HG02798 (cell line): ENCODE results near the gene CCDC57.
A peak's percentile ranks its signal among the peaks of the same experiment; 100 is the strongest.

Experiments
- ATAC-seq: cut with Tn5 transposase; IDR thresholded peaks from one replicate; pipeline ENCODE4 v1.9.1; 2021; ENCODE audit warnings: mild to moderate bottlenecking; ENCODE audit not compliant: unreplicated experiment, poor library complexity

Gene CCDC57

DNA sequence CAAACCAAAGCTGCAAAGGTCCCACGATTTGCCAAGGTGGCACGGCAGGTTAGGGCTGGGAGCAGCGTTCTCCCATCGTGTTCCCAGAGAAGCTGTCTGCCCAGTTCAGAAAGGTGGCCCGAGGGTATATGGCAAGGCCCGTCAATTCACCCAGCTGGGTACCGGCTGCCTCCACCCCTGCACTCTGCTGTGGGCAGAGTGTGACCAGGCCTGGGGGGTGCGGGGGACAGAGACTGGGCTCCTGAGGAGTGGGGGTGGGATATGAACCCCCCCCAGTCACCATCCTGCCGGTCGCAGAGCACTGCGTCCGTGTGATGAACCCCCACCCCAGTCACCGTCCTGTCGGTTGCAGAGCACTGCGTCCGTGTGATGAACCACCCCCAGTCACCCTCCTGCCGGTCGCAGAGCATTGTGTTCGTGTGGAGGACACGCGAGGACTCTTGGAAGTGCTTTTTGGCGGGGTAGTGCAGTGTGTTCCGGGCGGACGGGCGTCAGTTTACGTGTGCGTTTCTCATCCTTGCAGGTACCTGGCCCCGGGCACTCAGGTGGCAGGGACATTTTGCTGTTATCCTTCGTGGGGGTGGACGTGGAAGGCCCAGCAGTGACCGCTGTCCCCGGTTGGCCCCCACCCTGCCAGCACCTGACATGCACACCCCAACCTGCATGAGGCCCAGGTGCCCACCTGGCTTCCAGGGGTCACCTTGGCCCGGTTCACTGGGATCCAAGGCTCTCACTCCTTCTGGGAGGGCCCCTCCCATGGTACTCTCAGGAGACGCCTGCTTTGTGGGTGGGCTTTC is 111.9 kb downstream of the CCDC57 start:
- no peak for ATAC-seq

DNA sequence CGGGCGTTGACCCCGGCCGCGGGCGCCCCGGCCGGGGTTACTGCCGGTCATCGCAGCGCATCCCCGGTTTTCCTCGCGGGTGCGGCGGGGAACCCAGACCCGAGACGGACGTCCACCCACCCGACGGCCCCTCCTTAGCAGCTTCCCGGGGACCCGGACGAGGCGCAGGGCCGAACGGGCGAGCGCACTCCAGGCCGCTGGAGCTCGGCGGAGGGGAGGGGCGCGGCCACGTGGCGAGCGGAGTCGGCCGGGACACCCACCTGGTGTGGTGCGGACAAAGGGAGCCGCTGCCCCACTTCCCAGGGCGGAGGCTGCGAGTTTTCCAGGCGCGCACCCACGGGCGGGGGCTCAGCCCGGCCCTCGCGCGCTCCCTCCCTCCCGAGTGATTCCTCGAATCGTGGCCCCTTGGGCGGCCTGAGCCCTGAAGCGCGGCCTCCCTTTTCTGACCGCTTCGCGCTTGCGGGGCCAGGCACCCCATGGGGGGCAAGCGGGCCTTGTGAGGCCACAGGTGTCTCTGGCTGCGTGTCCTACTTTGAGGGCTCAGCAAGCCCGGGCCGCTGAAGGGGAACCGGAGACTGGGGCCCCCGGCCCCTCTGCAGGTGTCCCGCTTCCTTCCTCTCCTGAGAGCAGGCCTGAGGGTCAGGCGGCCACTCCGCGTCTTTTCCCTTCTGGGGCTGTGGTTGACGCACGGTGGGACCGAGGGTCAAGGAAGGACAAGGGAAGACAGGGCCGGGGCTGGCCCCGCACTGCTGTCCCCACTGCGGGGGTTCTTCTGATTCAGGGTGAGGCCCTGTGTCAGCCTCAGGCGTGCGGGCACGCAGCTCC is 113.5 kb downstream of the CCDC57 start:
- ATAC-seq: peak; percentile 8

DNA sequence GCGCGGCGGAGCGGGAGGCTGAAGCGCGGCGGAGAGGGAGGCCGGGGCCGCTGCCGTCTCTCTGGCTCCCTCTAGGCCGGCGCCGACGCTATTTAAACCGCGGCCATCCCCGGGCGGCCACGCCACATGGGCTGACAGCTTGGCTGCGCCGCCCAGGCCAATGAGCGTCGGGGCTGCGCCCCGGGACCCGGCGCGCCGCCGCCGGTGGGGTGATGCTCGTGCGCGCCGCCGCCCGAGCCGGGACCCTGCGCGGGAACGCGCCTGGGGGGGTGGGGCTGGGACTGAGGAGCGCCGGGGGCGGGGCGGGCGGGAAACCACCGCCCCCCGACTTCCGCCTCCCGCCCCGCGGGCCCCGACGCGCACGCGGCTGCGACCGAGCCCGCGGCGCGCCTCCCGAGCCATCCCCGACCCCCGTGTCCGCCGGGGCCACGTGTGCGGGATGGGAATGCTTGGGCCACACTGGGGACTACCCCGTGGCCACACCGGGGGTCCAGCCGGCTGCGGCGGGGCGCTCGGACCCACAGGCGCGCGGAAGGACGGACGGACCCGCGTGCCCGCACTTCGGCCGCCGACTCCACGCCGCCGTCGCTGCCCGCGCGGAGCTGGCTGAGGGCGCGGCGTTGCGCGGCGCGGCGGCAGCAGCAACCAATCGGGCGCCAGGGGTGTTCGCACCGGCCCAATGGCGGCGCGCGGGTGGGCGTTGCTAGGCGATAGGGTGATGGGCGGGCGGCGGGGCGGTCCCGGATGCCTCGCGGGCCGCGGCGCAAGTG is 114.3 kb downstream of the CCDC57 start, which contains the start of gene FASN:
FASN (minus strand) TSS at position 68 of the 770 bp plus-strand sequence. CDS start 1,791 bp downstream, outside the sequence.
- ATAC-seq: peak; percentile 71

DNA sequence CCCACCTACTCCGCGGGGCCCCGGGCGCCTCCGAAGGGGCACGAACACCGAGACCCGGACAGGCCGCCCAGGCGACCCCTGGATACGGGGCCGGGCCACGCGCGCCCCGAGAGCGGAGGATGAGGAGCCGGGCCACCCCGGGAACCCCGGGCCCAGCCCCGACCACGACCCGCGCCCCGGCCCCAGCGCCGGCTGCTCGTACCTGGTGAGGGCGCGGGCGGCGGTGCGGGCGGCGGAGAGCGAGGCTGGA is 114.8 kb downstream of the CCDC57 start:
- ATAC-seq: no peak

DNA sequence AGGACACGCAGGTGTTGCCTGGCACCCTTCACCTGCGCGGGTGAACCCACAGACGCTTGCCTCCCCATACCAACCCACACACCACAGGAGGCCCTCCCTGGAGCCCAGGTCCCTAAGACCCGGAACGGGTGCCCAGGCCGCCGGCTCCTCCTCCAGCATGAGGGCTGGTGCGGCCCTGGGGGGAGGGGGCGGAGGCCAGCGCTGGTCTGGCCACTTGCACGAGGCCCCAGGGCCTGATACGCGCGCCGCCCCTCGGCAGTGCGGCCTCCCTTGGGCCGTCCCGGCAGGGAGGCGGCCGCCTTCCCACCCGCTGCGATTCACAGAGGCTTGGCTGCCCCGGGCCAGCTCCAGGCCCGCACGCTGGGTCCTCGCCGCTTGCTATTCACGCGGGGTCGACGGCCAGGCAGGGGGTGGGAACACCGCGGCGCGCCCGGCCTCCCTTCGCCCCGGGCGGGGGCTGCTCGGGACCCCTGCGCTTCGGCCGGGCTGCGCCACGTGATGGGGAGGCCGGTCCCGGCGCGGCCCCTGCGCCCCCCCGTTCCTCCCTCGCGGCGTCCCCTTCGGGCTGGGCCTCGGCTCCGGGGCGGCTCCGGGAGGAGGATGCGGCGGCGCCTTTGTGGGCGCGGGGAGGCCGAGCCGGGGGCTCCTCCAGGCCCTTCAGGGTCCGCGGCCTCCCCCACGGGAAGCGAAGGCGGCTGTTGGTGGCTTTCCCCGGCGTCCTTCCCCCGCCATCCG is 115.3 kb downstream of the CCDC57 start:
- no peak for ATAC-seq

DNA sequence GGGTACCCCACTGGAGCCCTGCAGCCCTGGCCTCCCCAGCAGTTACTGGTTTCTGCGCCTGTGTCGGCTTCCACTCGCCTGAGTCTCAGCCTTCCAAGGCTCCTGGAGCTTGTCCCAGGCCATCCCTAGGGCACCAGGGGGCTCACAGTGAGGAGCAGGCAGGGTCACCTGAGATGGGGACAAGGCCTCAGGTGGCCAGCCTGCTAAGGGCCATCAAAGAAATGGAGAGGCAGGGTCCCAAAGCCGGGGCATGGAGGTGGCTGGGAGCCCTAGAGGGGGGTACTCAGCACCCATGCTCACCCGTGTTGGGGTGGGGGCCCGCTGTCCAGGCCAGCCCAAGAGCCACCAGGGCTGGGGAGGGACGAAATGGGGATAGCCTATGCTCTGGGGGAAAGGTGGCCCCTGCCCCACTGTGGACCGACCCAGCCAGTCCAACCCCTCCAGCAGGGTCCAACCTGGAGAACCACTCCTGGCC is 115.9 kb downstream of the CCDC57 start:
- no peak for ATAC-seq

DNA sequence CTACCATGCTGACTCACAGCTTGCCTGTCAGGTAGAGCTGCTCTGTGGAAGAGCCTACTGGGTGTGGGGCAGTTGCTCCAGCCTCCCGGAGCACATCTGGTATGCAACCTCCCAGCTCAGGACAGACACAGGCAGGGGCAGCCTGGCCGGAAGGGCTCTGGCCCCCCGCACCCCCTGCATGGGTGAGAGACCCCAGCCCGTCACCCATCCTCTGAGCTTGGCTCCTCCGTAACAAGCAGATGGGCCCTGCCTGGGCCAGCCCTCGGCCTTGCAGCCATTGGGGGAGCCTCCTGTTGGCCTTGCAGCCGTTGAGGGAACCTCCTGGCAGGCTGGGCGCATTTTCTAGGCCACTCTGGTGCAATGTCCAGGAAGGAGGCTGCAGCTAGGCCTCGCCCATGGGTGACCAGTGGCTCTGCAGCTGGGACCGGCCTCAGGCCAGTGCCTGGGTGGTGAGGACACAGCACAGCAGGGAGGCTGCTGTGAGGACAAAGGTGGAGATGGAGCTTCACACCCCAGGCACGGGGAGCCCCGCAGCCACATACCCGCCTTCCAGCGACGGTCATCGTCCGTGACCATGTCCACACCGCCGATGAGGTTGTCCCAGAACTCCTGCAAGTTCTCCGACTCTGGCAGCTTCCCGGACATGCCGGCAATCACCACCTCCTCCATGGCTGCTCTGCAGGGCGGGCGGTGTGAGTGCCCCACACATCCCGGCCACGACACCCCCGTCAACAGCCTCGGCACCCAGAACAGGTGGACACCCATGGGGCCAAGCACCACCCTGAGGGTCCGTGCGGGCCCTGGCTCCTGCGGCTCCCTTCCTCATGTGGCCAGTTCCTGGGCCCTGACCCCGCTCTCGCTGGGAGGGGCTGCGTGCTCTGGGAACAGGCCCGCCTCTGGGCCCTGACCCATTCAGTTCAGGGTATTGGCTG is 116.6 kb downstream of the CCDC57 start:
- no peak for ATAC-seq

DNA sequence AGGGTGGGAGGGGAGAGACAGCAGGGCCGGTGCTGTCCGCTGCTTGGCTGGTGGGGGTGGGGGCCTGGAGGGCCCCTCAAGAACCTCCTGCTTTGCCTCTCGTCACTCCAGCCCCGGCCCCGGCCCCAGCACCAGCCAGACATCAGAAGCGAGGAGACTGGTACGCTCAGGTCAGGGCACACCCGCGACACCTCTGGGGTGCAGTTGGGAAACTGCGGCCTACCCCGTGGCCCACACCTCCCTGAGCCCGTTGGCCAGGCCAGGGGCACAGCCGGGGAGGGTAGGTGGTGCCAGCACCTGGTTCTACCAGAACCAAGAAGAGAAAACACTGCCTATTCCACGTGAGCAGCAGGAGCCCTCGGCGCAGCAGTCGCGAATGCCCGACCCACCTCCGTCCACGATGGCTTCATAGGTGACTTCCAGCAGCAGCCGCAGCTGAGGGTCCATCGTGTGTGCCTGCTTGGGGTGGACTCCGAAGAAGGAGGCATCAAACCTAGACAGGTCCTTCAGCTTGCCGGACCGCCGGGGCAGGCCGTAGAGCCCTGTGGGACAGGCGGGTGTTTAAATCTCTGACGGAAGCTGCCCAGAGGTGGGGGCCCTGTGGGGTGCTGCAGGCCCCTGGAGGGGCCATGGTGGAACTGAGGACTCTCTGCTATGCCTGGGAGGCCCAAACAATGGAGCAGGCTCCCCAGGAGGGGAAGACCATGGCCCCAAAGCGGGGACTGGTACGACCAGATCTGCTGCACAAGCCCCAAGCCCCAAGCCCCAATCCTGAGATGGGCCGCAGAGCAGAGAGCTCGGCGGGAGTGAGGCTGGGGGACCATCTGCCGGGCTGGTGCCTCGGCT is 117.5 kb downstream of the CCDC57 start:
- ATAC-seq: no peak

DNA sequence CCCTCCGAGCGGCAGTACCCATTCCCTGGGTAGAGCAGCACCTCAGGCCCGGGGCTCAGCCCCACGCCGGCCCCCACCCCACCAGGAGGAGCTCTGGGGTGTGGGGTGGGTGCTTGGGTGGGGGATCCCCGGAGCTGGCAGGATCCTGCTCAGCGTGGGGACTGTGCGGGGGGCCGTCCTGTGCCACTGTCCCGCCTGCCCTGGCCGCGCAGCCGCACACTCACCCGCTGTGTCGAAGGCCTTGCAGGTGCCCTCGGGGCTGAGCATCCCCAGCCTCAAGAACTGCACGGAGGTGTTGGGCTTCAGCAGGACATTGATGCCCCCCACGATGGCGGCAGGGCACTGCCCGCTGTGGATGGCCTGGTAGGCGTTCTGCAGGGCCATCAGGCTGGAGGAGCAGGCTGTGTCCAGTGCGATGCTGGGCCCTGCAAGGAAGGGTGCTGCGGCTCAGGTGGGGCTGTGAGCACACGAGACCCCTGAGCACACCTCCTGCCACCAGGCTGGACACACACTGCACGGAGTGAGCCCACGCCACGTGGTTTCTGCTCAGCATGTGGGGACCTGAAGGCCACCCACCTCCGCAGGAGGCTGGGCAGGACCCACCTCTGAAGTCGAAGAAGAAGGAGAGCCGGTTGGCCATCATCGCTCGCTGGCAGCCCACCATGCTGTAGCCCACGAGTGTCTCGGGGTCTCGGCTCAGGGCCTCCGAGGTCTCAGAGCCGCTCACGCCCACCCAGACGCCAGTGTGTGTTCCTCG is 119.5 kb downstream of the CCDC57 start:
- ATAC-seq: no peak

DNA sequence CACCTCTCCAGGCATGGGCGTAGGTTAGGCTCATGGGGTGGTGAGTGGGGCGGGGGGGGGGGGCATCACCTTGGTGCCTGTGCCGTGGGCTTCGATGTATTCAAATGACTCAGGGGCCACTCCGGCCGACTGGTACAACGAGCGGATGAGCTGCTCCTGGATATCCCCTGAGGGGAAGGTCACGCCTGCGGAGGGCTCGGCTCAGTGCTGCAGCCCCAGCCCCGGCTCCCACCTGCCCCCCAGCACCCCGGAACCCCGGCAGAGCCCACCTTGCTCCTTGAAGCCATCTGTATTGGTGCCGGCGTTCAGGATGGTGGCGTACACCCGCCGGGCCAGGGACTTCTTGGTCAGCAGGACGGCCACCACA is 120.0 kb downstream of the CCDC57 start:
- ATAC-seq: no peak

DNA sequence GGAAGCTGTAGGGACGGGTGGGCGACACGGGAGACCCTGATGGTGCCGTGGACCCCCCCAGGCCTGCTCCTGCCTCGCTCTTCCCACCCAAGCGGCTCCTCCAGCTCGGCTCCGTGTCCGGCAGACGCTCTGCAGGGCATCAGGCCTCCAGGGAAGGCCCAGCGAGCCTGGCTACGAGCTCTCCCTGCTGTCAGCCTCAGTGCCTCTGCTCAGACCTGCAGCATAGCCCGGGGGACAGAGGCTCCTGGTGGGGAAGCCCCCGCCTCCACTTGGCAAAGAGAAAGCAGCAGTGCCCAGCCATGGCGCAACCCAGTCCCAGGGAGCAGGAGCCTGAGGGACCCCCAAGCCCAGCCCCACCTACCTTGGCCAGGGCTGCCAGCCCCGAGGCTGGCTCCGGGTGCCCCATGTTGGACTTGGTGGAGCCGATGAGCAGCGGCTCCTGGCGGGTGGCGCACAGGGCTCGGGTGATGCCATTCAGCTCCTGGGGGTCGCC is 120.5 kb downstream of the CCDC57 start:
- no peak for ATAC-seq

DNA sequence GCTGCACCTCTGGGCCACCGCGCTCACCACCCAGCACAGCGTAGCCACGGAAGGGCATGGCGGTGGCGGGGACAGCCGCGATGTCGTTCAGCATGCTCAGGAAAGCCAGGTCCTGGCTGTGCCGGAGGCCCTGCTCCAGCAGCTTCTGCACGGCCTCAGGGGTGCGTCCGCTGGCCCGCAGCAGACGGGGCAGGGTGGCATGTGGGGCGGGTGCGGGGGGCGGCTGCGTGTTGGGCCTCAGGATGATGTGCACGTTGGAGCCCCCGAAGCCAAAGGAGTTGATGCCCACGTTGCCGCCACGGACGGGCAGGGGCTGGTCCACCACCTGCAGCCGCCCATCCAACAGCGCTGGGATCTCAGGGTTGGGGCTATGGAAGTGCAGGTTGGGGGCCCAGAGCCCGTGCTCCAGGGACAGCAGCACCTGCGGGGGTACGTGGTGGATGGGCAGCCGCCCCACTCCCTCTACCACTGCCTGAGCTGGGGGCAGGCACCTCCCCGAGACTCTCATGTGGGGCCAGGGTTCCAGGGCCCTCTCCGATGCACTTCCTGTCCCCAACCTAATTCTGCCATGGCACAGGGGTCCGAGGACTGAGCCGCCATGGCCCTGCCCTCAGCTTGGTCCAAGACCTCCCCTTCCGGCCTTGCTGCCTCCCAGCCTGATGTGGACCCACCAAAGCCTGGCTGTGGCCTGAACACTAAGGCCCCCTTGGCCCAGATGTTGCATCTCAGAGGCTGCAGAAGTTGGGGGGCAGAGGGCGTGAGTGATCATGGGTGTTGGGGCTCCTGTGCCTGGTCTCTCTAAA is 121.2 kb downstream of the CCDC57 start:
- ATAC-seq: no peak

DNA sequence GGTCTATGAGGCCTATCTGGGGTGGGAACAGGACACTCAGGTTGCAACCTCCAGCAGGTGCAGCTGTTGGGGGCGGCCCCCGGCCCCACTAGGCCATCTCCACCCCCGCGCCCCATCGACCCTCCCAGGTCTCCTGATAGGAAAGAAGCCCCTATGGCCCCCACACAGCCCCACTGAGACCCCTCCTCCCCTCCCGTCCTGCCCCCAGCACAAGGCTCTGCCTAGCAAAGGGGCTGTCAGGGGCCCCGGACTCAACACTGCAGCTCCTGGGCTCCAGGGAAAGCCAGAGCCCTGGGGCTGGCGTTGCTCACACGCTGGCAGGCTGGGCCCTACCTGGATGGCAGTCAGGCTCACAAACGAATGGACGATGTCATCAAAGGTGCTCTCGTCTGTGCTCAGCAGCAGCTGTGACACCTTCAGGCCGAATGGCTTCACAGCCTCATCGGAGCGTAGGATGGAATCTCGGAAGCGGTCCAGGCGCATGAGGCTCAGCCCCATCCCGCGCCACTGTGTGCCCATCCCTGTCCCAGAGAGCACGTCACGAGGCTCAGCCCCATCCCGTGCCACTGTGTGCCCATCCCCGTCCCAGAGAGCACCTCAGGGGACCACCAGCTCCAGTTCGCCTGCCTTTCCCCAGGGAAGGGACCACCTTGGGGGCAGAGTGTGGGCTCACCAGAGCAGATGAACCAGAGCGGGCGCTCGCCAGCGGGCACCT is 121.9 kb downstream of the CCDC57 start:
- ATAC-seq: no peak

DNA sequence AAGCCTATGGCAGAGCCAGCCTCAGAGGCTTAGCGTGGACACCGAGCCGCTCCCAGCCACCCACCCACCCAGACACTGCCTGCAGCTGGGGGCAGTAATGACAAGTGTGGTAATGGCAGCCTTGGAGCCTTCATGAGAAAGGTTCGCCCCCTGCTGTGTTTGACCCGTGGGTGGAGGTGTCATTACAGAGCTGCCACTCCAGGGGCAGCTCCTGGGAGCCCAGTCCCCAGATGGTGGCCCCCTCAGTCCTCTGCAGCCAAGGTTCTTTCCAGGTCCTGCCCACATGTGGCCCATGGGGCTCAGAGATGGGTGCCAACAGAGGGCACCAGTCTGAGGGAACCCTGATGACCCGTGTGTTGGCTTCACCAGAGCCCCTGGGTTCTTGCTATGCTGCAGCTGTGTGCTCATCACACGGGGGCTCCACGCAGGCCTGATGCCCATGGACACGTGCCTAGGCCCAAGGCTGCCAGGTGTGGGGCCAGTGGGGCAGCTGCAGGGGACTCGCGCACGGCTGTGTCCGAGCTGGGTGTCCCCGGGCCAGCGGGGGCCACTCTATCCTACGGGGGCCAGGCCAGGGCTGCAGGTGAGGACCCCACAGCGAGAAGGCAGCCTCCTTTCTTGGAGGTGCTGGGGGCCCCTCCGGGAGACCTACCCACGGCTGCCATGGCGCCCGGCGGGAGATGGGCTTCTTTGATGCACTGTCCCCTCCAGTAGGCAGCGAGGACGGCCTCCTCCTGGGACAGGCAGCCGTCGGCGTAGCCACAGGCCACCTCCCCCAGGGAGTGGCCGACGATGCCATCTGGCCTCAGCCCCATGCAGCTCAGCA is 122.7 kb downstream of the CCDC57 start:
- ATAC-seq: no peak
